A375 (cell line): ENCODE data around the gene RNF227. TPM values are rescaled to one million over a fixed set of nuclear protein-coding genes. Genes with fewer than 3 reads are reported as not detected.

Experiments
- small RNA-seq: library from RNA; depleted of rRNA; stranded (forward); fragments of <200 nt; gene quantifications from one replicate; pipeline ENCODE3, GENCODE V24; 2014
- total RNA-seq: library from RNA; depleted of rRNA; stranded (reverse); fragments of >200 nt; shearing (Covaris generic); gene quantifications from 2 replicates; pipeline ENCODE4 v1.2.3, GENCODE V29; 2014; rRNA removed

RNF227 gene
- total RNA-seq = 3.0 and 4.1 TPM in 2 replicates

DNA sequence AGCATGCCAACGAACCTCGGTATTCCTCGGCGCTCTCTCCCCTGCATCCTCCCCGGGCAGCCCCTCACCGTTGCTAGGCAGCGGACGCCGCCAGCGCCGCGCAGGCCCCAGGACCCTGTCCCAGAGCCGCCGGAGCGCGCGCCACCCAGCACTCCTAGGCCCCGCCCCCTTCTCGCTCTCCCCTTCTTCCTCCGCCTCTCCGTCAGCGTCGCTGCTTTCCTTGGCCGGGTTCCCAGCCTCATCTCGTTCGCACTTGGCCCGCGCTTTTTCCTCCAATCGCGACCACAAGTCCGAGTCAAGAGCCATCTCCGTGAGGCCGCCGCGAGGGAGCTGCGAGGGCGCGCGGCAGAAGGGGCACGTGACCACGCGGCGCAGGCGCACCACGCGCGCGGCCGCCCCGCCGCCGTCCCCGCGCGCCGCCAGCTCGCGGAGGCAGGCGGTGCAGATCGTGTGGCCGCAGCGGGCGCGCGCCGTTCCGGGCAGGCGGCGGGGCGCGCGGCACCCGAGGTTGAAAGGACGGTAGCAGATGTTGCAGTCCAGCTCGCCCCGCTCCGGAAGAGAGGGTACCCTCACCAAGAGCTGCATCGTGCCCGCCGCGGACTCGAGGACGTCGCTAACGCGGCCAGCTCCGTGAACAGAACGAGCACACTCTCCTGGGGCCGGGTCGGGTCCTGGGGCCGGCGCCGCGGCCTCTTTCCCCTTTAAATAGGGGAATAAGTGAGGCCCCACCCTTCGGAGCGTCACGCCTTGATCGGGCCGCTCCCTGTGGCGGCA lies at the start of gene RNF227:
TSS of gene RNF227 (minus strand) at position 679 of the 774 bp plus-strand sequence. CDS start at position 585, 94 bp downstream.

DNA sequence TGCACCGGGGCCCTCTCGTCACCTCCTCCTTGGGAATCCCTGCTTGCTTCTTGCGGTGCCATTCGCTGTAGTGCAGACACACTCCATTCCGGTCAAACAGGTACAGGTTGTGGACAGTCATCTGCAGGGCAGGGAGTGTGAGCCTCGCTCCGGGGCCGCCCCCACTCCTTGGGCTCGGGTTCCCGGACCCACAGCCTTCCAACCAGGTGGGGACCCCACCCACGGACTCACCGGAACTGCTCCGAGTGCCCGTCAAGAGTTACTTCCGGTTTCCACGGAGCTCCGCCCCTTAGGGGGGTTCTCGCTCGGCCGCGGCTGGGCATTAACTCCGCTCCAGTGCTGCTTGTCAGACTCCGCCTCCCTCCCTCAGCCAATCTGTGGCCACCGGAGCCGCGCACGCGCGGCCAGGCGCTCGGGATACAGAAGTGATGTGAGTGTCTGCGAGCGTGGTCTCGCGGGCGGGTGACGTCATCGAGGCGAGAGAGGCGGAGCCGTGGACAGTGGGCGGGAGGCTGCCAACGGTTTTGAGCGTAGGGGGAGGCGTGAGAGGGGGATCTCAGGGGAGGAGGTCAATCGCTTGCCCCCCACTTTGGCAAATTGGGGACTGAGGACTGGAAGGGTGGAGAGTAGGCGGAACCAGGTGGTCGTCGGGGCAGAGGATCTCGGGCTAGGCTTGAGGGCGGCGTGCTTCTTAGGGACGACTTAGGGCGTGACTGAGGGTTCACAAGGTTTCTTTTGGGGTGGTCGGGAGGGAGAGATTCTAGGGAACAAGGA lies 15.8 kb upstream of the RNF227 start, which contains the start of the genes CNTROB and TRAPPC1:
TSS of gene CNTROB (plus strand) at position 498 of the 774 bp plus-strand sequence. CDS start 874 bp downstream, outside the sequence.
TSS of gene TRAPPC1 (minus strand) at position 238 of the 774 bp plus-strand sequence. CDS start at position 121, 117 bp downstream.

DNA sequence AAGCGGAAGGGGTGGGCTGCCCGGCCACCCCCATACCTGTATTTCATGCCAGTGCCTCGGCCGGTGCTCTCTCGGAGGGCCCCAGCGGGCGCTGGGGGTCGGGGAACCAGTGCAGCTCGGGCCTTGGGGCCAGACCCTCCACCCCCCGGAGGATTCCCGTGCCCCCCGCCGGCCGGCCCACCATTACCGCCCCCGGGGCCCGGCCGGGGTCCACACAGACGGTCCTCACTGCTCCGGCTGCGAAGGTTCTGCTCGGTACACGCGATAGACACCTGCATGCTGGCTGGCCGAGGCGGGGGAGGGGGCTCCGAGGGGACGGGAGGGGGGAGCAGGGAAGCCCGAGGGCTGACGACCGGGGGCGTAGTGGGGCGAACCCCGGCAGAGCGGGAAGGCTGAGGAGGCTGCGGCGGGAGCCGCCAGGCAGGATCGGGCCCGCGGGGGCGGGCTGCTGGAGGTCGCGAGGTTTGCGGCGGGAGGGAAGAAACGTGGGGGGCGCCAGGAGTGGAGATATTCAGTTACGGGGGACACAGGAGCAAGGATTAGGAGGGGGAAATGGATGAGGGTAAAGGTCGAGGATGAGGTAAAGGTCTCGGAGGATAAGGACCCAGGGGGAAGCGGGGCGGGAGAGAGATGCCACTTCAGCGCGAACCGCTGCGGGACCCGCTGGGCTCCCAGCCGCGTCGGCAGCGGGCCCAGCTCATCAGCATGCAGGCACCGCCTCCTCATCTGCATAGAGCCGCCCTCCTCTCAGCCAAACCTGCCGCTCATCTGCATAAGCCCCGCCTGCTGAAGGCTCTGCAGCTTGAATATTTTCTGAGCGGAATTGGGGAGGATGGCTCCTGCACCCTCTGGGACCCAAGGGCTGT lies 13.3 kb upstream of the RNF227 start, which contains the start of gene KCNAB3:
TSS of gene KCNAB3 (minus strand) at position 699 of the 866 bp plus-strand sequence. CDS start at position 278, 421 bp downstream.

DNA sequence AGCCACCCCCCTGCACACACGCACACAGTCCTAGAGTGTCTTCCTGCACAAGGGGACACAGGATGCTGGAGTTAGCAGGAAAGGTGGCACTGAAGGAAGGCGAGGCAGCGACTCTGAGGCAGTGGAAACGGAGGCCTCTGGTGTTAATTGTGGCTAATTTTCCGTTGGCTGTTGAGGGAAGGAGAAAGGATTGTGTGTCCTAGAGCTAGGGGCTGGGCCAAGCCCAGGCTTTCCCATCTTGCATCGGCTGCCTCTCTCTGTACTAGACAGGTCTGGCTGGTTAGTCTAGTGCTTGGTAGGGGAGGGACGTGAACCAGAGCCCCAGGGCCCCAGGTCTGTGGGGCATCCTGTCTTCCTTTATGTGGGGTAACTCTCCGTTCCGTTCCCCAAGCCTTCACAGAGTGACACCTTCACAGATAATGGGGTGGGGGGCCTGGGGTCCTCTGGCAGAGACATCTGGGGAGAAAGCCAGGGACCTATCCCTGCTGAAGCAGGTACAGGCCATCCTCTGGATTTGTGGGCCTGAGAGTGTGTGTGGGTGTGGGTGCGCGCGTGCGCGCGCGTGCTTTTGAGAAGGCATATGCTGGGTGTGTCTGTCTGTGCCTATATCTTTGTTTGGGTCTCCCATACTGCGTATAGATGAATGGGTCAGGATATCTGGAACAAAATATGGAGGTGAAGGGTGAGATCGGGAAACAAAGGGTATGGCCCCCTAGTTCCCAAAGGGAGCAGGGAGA lies 27.7 kb downstream of the RNF227 start, which contains the start of gene CHD3:
TSS of gene CHD3 (plus strand) at position 606 of the 737 bp plus-strand sequence. CDS start 212 bp downstream, outside the sequence.

Small RNA genes lying within 50 kb of the gene (small RNA-seq; reads per million reads assigned to genes)
- gene SCARNA21 = 61.9 reads per million, percentile 95 among the genes with 10 or more reads in this experiment

Other genes with a start within 250 kb of the RNF227 start
- gene TP53, start 228.8 kb downstream of the RNF227 start, total RNA-seq = 40.1 and 41.7 TPM in 2 replicates
- gene WRAP53, start 227.8 kb downstream of the RNF227 start, total RNA-seq = 10.4 and 22.0 TPM in 2 replicates
- 2.6 and 3.1 TPM in 2 replicates for gene EFNB3, start 211.1 kb downstream of the RNF227 start, total RNA-seq
- 4.2 and 8.5 TPM in 2 replicates for gene DNAH2, start 198.5 kb downstream of the RNF227 start, total RNA-seq
- 38.3 and 73.9 TPM in 2 replicates for gene KDM6B, start 82.1 kb downstream of the RNF227 start, total RNA-seq
- gene TMEM88, start 61.2 kb downstream of the RNF227 start, total RNA-seq = 1.4 TPM in 1 of 2 replicates, not detected in the other
- gene NAA38, start 58.7 kb downstream of the RNF227 start, total RNA-seq = 159 and 172 TPM in 2 replicates
- gene CYB5D1, start 58.3 kb downstream of the RNF227 start, total RNA-seq = 9.3 and 11.5 TPM in 2 replicates
- gene CHD3, start 27.5 kb downstream of the RNF227 start, total RNA-seq = 77.9 and 83.9 TPM in 2 replicates
- gene KCNAB3, start 13.6 kb upstream of the RNF227 start, total RNA-seq = 2.0 and 4.4 TPM in 2 replicates
- 38.9 and 39.0 TPM in 2 replicates for gene TRAPPC1, start 15.7 kb upstream of the RNF227 start, total RNA-seq
- gene CNTROB, start 15.9 kb upstream of the RNF227 start, total RNA-seq = 22.0 and 34.0 TPM in 2 replicates
- not detected in 2 replicates for gene GUCY2D, start 86.3 kb upstream of the RNF227 start, total RNA-seq
- gene ALOX15B, start 122.8 kb upstream of the RNF227 start, total RNA-seq = 0.26 and 0.32 TPM in 2 replicates
- 0.19 and 0.94 TPM in 2 replicates for gene ALOX12B, start 171.4 kb upstream of the RNF227 start, total RNA-seq
- gene ALOXE3, start 202.2 kb upstream of the RNF227 start, total RNA-seq = not detected in 2 replicates
- gene HES7, start 207.8 kb upstream of the RNF227 start, total RNA-seq = 0.91 and 1.2 TPM in 2 replicates
- 27.1 and 44.5 TPM in 2 replicates for gene PER1, start 236.1 kb upstream of the RNF227 start, total RNA-seq
- gene VAMP2, start 246.7 kb upstream of the RNF227 start, total RNA-seq = 9.0 and 10.5 TPM in 2 replicates